Measurements from ENCODE around the gene UNC13C.

GRCh38 chr15:54187325-54187724 is 209.1 kb downstream of the UNC13C start:
- TF ChIP-seq CTCF (IDR thresholded peaks at IDR 0.05) = no peak
- no peak for TF ChIP-seq MAX (IDR thresholded peaks at IDR 0.05; ENCODE audit: low read depth)
- no peak for TF ChIP-seq SIN3A (IDR thresholded peaks at IDR 0.05; ENCODE audit: borderline replicate concordance, low read depth, low read length)
- no peak for TF ChIP-seq ELF1 (IDR thresholded peaks at IDR 0.05)
- TF ChIP-seq RCOR1 (IDR thresholded peaks at IDR 0.05; ENCODE audit: low read length) = no peak
- no peak for TF ChIP-seq POLR2AphosphoS5 (IDR thresholded peaks at IDR 0.05; ENCODE audit: low read depth, low read length)
- TF ChIP-seq SMC3 (IDR thresholded peaks at IDR 0.05; ENCODE audit: low read depth, low read length) = no peak
- TF ChIP-seq TAF1 (IDR thresholded peaks at IDR 0.05; ENCODE audit: borderline replicate concordance, low read depth, low read length) = no peak
